ENCODE results near the gene STK24. TPM values are rescaled to one million over a fixed set of nuclear protein-coding genes. Genes with fewer than 3 reads are reported as not detected.

STK24 gene
- total and polyA plus RNA-seq, 10 of the 15 experiments (the other 5 are each of a cell fraction or from before 2014, with no cell fraction given): 7.5 to 115 (median 52.9) TPM

DNA sequence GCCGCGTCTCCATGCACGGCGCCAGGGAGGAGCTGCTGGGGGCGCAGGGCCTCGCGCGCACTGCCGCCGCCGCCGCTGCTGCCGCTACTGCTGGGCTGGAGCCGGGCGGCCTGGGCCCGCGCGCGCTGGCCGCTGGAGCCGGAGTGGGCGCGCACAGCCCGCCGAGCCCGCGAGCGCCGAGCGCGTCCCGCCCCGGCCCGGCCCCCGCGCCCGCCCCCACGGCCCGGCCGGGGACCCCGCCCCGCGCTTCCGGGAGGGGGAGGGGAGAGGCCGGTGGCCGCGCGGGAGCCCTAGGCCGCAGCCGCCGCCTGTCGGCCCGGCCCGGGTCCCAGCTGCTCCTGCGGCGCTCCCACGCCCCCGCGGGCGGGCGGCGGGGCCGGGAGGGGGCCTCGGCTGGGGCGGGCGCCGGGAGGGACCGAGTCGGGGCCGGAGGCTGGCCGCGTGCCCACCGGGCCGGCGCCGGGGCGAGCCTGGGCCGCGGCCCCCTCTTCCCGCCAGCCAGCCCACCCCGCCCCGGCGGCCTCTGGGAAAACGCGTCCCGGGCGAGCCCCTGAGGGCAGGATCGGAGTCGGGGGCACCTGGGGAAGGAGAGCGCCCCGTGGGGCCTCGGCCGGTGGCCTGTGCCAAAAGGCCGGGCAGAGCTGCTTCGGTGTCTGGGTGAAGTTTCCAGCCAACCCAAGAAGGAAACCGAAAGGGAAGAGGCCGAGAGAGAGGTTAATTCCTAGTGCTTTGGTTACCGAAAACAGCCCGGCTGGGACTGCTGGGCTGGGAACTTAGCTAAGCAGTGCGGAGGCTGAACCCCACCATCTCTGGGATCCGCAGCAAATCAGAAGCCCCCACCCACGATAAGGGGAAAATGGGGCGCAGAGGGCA is at the start of gene STK24 (continued):
- no peak for TF ChIP-seq STAT1 (conservative IDR thresholded peaks at IDR 0.05)
- no peak for TF ChIP-seq ZNF207 (IDR thresholded peaks at IDR 0.05; ENCODE audit: borderline replicate concordance)
- TF ChIP-seq SREBF1 (IDR thresholded peaks at IDR 0.05; ENCODE audit: low read length): no peak
- TF ChIP-seq MEF2A (IDR thresholded peaks at IDR 0.05; ENCODE audit: insufficient read depth, low read depth, low read length): 0 out of 2 replicates have a peak, but pooled peaks have one; percentile 6
- peak; percentile 28 for TF ChIP-seq NR2F1 (conservative IDR thresholded peaks at IDR 0.05)
- TF ChIP-seq POLR2AphosphoS2 (IDR thresholded peaks at IDR 0.05; ENCODE audit: low read depth, low read length): no peak
- TF ChIP-seq, protein P1, sequence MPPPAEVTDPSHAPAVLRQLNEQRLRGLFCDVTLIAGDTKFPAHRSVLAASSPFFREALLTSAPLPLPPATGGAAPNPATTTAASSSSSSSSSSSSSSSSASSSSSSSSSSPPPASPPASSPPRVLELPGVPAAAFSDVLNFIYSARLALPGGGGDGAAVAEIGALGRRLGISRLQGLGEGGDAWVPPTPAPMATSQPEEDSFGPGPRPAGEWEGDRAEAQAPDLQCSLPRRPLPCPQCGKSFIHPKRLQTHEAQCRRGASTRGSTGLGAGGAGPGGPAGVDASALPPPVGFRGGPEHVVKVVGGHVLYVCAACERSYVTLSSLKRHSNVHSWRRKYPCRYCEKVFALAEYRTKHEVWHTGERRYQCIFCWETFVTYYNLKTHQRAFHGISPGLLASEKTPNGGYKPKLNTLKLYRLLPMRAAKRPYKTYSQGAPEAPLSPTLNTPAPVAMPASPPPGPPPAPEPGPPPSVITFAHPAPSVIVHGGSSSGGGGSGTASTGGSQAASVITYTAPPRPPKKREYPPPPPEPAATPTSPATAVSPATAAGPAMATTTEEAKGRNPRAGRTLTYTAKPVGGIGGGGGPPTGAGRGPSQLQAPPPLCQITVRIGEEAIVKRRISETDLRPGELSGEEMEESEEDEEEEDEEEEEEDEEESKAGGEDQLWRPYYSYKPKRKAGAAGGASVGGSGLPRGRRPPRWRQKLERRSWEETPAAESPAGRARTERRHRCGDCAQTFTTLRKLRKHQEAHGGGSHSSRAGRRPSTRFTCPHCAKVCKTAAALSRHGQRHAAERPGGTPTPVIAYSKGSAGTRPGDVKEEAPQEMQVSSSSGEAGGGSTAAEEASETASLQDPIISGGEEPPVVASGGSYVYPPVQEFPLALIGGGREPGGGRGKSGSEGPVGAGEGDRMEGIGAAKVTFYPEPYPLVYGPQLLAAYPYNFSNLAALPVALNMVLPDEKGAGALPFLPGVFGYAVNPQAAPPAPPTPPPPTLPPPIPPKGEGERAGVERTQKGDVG (CRISPR knock-in tag; IDR thresholded peaks at IDR 0.05): no peak
- TF ChIP-seq SRF (IDR thresholded peaks at IDR 0.05; ENCODE audit: low read depth in 2 of 2, low read length in 2 of 2): no peak
- no peak for TF ChIP-seq ZNF217 (IDR thresholded peaks at IDR 0.05)
- TF ChIP-seq MAX (IDR thresholded peaks at IDR 0.05; ENCODE audit: low read depth, low read length): 0 out of 2 replicates have a peak, but pooled peaks have one; percentile 26
- TF ChIP-seq POU2F2 (IDR thresholded peaks at IDR 0.05; ENCODE audit: borderline replicate concordance, low read depth, low read length): peak; percentile 36; the same call in 1 of the 3 replicates
- TF ChIP-seq HDAC2 (IDR thresholded peaks at IDR 0.05): no peak
- TF ChIP-seq ASH2L (IDR thresholded peaks at IDR 0.05; ENCODE audit: borderline replicate concordance, low read depth): no peak
- no peak for TF ChIP-seq HDAC6 (IDR thresholded peaks at IDR 0.05; ENCODE audit: unreplicated experiment)
- TF ChIP-seq NR2C2 (IDR thresholded peaks at IDR 0.05; ENCODE audit: borderline replicate concordance, control insufficient read depth, insufficient read length, low read depth): no peak
- TF ChIP-seq E2F4 (IDR thresholded peaks at IDR 0.05; ENCODE audit: low read depth, low read length): no peak
- no peak for TF ChIP-seq NFXL1 (IDR thresholded peaks at IDR 0.05; ENCODE audit: borderline replicate concordance)
- TF ChIP-seq E2F8 (IDR thresholded peaks at IDR 0.05; ENCODE audit: low read depth, partially characterized antibody): no peak
- TF ChIP-seq, protein P2, sequence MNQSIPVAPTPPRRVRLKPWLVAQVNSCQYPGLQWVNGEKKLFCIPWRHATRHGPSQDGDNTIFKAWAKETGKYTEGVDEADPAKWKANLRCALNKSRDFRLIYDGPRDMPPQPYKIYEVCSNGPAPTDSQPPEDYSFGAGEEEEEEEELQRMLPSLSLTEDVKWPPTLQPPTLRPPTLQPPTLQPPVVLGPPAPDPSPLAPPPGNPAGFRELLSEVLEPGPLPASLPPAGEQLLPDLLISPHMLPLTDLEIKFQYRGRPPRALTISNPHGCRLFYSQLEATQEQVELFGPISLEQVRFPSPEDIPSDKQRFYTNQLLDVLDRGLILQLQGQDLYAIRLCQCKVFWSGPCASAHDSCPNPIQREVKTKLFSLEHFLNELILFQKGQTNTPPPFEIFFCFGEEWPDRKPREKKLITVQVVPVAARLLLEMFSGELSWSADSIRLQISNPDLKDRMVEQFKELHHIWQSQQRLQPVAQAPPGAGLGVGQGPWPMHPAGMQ (IDR thresholded peaks at IDR 0.05; ENCODE audit: borderline replicate concordance): no peak
- TF ChIP-seq SMAD5 (IDR thresholded peaks at IDR 0.05; ENCODE audit: low read depth): no peak
- no peak for TF ChIP-seq BRCA1 (IDR thresholded peaks at IDR 0.05; ENCODE audit: low read depth, low read length)
